T follicular helper cell (primary cell): ENCODE data around the gene CELSR3.

Experiments used
- DNase-seq: peaks from one replicate; pipeline ENCODE4 v3.0.0-alpha.2; 2020; ENCODE audit warnings: low read depth

The CELSR3 gene

DNA sequence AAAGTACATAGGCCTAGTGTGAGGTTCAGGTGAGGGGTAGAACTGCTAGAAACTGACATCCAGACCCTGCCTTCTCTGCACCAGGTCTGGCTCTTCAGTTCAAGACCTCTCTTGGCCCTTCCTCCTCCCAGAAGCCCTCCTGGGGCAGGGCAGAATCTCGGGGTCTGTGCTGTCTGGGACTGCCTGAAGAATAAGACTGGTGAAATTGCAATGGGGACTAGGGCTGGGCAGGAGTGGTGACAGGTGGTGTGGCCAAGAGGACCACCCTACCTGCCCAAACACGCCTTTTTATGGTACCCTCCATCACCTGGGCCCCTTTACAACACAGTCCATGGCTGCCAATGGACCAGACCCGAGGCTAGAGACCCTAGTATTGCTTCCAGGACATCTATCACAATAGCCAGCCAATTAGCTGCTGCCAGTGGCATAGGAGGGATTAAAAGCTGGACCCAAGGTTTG, 24.6 kb upstream of the CELSR3 start:
- DNase-seq = no peak

DNA sequence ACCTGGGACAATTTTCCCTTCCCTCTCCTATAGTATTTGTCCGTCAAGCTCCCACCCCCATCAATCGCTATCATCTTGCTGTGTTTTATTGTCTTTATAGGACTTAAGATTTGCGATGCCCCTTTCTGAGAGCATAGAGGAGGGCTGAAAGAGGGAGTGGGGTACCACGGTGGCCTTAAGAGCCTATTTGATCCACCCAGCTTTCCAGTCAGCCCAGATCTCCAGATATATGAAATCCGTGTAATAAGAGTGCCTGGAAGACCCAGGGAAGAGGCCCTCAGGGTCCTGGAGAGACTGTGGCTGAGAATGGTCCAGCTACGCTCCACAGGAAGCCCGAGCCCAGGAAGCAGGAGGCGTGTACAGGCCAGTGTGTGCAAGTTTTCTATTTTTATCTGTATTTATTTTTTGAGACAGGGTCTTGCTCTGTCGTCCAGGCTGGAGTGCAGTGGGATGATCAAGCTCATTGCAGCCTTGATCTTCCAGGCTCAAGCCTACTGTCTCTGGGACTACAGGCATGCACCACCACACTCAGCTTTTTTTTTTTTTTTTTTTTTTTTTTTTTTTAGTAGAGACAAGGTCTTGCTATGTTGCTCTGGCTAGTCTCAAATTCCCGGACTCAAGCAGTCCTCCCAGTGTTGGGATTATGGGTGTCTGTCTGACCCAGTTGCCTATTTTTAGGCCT, 24.0 kb upstream of the CELSR3 start:
- DNase-seq = no peak

DNA sequence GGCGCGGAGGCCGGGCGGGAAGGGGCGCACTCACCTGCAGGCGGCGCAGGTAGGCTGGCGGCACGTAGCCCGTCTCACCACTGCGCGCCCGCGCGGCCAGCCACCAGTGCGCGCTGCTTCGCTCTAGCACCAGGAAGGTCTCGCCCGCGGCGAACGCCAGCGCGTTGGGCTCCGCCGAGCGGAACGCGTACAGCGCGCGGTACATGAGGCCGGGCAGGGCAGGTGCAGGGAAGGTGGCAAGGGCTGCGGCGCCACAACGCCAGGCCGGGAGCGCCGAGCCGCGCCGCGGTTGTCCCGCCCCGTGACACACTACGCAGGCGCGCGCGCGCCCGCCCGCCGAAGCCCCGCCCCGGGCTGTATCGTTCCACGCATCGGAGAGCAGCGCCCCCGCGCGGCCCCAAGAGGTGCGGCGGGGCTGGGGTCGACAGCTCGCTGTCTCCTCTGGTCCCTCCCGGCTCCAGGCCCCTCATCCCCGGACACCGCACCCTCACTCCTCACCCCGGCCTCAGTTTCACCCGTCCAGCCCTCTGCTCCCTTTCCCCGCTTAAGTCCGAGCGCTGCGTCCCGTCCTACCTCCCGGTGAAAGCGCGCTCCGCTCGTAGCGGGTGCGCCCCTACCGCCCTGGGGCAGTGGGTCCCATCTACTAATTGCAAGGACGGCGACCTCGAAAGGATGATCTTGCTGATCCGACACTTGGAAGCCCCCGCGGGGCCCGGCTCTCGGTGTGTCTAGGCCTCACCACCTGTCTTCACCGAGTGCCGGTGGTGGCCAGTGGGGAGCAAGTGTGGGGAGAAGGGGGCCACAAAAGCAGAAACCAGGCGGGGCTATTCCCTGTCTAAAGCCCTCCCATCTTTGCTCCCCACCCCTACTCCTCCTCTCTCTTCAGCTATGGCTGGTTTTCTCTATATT, 23.2 kb upstream of the CELSR3 start, which contains the start of gene NCKIPSD:
Gene NCKIPSD (minus strand): TSS at position 313 of the 909 bp plus-strand sequence. CDS start 108 bp downstream, at position 205.
- DNase-seq = peak; percentile 85

DNA sequence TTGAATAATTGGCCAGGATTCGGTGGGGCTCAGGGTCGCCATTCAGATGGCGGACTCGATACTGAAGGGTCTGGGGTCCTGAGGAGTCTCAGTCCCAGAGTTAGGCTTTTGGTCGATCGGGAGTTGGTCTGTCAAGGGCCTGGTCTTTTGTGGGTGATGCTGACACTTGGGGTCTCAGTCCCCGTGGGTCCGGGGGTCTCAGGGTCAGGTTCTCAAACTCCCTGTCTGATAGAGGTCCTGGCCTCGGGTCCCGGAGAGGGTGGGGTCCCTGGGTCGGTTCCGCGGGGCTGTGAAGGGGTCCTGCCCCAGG, 22.6 kb upstream of the CELSR3 start:
- DNase-seq = no peak

GRCh38 chr3:48684480-48685143, 21.9 kb upstream of the CELSR3 start:
- no peak for DNase-seq

DNA sequence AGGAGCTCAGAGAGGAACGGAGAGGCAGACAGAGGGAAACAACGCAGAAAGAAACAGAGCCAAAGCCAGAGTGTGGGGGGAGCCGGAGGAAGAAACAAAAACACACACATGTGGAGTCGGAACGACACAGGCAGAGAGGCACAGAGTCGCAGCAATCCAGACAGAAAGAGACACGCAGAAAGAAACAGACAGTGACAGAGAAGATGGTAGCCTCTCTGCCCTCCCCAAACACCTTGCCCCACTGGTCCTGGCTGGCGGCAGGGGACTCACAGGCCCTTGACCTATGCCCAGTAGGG, 21.3 kb upstream of the CELSR3 start:
- DNase-seq = no peak

- DNase-seq = no peak
Measured at GRCh38 chr3:48682786-48683185, 20.1 kb upstream of the CELSR3 start.

DNA sequence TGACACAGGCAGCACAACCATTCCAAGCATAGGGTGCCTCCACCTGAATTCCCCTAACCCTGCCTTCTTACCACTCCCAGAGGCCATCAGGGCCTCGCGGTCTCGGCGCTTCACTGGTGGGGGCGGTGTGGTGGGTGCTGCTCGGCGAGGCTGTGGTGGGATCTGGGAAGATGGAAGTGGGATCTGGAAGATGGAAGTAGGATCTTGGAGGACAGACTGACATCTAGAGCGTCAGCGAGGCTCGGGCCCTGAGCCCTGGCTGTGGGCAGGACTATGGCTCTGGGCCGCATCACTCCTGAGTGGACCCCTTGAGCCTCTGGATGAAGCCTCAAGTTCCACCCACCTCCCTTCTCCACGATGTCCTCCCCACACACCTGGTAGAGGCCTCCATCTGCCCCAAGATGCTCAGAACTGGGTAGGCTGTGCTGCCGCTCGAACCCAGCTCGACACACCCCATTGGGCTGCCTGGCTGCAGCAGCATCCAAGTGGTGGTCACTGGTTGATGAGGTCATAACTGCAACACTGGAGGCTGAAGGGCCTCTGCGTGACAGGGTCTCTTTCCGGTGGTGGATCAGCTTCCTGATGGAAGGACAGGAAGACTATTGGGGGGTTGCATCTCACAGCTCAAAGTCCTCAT, 19.4 kb upstream of the CELSR3 start:
- no peak for DNase-seq

GRCh38 chr3:48681541-48681880, 18.8 kb upstream of the CELSR3 start:
- no peak for DNase-seq

DNA sequence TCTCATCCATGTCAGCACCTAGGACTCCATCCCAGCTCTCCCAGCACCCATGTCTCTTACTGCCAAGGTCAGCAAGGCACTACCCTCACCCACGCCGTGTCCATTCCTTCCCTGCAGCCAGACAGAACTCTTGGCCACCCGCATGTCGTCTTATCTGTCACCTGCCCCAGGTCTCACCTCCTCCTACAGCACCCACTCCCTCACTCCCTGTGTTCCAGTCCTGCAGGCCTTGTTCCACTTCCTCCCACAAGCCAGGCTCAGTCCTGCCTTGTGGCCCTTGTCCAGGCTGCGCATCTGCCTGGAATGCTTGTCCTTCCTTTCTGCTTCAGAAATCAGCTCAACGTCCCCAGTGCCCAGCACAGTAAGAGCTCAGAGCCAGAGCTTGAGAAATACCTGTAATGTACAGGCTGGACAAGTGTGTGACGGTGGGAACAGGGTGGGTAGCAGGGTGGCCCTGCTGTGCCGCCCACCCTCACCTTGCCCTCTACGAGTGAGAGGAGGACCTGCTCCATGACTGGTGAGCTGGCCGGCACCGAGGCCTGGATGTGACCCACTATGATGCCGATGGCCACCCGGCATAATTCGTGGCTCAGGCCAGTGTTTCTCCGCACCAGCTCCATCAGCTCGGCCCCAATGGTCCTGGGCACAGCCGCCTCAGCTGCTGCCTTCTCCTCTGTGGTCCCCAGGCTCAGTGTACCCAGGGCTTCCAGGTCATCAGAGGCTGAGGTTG, 18.3 kb upstream of the CELSR3 start:
- DNase-seq = no peak

DNA sequence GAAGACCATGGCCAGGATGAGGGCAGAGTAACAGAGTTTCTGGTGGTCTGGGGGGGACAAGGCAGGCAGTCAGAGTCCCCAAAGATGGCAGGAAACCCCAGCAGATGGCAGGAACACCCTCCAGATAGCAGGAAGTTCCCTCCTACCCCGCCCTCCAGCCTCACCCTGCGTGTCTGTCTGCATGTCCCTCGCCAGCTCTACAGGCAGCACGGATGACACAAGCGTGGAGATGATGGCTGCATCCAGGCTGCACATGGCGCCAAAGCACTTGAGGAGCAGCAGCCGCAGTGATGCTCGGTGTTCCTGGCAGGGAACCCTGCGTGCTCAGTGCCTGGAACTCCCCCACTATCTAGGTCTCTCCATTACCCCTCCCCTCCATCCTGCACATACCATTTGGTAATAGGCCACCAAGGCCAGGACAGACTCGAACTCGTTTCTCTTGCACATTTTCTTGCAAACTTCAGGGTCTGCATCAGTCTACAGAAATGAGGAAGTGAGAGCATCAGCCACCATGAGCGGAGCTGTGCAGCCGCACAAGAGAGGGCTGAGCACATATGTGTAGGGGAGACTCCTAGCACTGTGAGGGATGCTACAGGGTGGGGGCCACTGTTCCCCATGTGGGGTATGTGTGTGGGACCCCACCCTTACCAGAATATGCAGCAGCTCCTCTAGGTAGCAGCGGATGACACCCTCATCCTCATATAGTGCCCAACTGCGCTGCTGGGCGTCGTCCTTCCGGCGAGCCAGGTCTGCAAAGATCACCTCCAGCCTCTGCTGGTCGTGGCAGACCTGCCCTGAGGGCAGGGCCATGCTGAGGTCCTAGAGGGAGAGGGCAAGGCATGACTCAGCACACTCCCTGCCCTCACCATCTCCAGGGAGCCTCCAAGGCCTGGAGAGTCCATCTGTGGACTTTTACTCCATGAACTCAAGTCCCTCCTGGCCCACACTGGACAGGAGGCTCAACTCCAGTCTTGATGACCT, 17.0 kb upstream of the CELSR3 start:
- no peak for DNase-seq

- DNase-seq = no peak
Measured at GRCh38 chr3:48678566-48679380, 16.1 kb upstream of the CELSR3 start.

DNA sequence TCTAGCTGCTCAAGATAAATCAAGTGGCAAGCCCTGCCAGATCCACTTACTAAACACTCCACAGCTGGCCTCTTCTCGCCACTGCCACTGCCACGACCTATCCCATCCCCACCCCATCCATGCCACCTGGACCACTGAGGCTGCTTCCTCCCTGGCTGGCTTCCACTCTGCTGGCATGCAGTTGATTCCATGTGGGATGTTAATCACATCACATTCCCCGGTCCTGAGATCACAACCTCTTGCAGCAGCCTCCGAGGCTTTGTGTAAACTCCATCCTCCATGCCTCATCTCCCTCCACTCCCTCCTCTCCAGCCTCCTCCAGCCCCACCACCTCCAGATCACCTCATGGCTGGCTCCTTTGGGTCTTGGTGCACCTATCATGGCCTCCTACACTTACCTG, 15.4 kb upstream of the CELSR3 start:
- no peak for DNase-seq

DNA sequence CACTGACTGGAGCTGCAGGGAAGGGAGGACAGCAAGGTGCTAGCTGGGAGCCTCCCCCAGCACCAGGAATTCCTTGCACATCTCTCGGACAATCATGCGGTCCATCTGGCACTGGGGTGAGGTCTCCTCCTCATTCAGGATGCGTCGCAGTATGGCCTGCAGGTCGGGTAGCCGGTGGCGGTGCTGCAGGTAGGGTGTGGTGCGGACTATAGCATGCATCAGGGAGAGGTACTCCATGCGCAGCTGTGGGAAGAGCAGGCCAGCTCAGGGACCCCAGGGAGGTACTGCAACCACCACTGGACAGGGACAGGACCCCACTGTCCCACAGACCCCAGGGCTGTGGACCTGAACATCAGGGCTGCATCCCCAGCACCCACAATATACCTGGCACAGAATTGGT, 11.8 kb upstream of the CELSR3 start:
- no peak for DNase-seq

DNA sequence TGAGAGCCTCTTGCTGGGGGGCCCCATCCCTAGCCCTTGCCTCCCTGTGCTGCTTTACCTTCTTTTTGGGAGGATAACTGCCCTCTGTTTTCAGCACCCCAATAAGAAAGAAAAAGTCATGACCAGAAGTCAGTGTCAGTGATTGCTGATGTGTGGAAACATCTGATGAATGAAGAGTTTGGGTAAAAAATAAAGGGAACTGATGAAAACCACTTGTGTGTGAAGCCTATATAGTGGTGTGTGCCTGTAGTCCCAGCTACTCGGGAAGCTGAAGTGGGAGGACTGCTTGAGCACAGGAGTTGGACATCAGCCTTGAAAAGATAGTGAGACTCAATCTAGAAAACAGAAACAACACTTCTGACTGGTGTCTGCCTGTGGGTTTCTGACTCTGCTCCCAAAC, 9.8 kb upstream of the CELSR3 start:
- no peak for DNase-seq

DNA sequence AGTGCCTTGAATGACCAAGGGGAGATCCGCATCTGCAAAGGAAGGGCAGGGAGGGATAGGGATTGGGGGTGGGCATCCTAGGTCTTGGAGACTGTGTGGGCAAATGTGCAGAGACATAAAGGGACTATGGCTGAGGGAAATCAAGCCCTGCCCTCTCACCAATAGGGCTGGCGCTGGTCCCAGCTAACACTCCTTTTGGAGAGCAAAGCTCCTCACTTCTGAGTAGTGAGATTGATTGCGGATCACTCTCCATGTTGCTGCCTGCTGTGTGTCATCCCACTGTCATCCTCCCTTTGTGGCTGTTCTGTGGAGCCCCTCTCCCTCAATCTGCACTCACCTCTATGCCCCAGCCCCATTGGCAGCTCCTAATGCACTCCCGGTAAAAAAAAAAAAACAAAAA, 2.2 kb upstream of the CELSR3 start:
- DNase-seq = no peak

DNA sequence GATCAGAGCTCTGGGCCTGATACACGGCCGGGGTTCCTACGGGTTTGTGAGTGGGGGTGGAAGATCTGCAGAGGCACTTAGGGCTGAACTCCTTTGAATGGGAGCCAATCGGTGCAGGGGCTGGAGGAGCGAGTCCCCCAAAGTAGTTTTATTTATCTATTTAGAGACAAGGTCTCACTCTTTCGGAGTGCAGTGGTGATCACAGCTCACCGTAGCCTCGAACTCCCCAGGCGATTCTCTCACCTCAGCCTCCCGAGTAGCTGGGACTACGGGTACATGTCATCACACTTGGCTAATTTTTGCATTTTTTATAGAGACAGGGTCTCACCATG, 1.6 kb upstream of the CELSR3 start:
- no peak for DNase-seq

DNA sequence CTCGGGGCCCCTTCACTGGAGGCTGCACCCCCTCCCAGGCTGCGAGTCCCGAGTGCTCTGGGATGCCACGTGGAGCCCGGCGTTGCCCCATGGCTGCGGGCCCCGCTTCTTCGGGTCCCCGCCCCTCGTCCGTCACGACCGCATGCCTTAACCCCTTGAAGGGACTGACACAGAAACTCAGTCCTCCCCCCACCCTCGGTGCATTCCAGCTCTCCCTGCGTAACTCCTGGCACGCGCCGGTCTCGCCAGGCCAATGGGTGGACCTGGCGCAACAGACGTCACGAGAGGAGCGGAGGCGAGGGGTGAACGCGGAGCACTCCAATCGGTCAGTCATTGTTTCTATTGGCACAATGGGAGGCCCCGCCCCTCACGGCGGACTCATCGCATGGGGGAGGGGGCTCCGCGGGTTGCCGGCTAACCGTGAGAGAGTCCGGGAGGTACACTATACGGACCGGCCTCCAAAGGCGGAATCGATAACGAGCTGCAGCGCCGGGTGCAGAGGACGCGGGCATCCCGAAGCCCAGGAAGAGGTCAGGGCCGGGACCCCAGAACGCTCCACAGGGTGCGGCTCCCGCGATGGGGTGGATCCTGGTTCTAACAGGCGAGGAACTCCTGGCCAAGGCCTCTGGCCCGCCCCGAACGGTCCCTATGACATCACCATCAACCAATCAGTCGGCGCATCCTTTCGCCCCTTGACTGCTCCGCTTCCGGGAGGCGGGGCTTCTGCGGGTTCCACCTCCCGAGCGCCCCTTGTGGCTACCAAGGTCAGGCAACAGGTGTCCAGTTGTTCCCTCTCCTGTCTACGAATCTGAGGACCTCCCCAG, 1.0 kb upstream of the CELSR3 start:
- peak; percentile 71 for DNase-seq

- no peak for DNase-seq
Measured at GRCh38 chr3:48662145-48662752, 437 bp downstream of the CELSR3 start.
